KBM-7 (cell line): ENCODE data around the gene TMEM209.
A peak's percentile ranks its signal among the peaks of the same experiment; 100 is the strongest.
"Not testable (repeated sequence)": the region's sequence is repeated elsewhere in the genome, so short reads cannot be mapped to it uniquely, and the experiment has no call there.

Experiments
- DNase-seq: peaks from one replicate; pipeline ENCODE4 v3.0.0-alpha.2; 2015
- in situ Hi-C: fragments of 300-500 bp; cut with MboI; formaldehyde crosslinking; loops from 2 replicates; pipeline ENCODE4 v1.14.3; 2020; ENCODE audit warnings: low sequenced_read_pairs, low pct_unique_long_range_greater_than_20kb, mixed read lengths

TMEM209 gene

DNA sequence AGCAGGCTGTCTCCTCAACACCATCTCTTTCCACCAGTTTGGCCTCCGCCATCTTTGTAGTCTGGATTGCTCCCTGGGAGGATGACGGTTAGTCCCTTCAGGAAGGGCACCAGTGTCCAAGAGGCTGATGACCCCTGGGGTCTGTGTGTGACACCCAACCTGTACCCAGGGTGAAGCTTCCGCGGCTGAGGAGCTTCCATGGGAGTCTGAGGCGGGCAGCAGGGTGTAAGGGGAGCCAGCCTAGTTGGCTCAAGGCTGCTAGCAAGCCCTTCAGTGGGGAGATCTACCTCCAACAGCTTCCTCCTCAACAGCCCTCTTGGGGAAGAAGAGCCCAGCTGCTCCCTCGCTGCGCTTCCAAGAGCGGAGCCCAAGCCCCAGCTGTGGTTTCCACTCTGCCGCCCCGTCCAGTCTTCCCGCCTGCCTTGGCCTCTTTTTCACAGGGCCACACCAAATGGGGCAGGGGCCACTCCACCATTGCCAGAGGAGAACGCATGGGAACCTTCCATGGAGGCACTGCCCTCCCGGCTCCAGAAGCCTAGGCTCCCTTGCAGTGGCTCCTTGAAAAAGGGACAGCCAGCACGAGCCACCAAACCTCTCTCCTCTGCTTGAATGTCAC, 57.4 kb downstream of the TMEM209 start:
- in situ Hi-C loops = no loop called here
- DNase-seq = no peak

DNA sequence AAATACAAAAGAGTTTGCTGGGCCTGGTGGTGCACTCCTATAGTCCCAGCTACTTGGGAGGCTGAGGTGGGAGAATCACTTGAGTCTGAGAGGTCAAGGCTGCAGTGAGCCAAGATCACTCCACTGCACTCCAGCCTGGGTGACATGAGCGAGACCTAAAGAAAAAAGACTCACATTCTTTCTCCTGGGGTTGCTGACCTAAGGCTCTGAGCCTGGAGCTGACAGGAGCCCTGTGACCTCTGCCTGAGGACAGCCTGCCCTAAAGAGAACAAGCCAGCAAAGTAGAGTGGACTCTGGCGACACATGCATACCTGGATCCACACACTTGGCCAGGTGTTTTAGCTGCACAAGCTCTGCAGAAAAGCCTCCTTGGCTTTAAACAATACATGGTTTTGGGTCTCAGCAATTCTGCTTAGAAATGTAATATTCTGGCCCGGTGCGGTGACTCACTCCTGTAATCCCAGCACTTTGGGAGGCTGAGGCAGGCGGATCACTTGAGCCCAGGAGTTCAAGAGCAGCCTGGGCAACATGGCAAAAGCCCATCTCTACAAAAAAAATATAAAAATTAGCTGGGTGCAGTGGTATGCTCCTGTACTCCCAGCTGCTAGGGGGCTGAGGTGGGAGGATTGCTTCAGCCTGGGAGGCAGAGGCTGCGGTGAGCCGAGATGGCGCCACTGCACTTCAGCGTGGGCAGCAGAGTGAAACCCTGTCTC, 58.4 kb downstream of the TMEM209 start:
- in situ Hi-C loops = no loop called here
- DNase-seq = no peak

DNA sequence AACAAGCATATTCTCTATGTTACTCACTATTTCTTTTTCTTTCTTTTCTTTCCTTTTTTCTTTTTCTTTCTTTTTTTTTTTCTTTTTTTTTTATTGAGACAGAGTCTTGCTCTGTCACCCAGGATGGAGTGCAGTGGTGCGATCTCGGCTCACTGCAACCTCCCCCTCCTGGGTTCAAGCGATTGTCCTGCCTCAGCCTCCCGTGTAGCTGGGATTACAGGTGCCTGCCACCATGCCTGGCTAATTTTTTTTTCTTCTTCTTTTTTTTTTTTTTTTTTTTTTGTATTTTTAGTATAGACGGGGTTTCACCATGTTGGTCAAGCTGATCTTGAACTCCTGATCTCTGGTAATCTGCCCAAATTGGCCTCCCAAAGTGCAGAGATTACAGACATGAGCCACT, 59.1 kb downstream of the TMEM209 start:
- DNase-seq, in situ Hi-C loops: not testable (repeated sequence)

DNA sequence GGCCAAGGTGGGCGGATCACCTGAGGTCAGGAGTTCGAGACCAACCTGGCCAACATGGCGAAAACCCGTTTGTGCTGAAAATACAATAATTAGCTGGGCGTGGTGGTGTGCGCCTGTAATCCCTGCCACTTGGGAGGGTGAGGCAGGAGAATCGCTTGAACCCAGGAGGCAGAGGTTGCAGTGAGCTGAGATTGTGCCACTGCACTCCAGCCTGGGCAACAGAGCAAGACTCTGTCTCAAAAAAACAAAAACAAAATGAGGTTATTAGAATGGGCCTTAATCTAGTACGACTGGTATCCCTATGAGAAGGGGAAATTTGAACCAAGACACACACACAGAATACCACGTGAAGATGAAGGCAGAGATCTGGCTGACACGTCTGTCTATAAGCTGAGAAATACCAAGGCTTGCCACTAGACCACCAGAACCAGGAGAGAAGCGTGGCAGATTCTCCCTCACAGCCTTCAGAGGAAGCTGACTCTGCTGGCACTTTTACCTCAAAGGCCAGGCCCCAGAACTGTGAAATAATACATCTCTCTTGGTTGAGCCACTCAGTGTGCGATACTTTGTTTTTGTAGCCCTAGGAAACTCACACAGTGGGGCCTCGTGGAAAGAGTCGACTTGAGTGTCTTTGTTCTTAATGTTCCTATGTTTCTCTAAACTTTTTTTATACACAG, 59.6 kb downstream of the TMEM209 start:
- DNase-seq = no peak
- in situ Hi-C loops = no loop called here

DNA sequence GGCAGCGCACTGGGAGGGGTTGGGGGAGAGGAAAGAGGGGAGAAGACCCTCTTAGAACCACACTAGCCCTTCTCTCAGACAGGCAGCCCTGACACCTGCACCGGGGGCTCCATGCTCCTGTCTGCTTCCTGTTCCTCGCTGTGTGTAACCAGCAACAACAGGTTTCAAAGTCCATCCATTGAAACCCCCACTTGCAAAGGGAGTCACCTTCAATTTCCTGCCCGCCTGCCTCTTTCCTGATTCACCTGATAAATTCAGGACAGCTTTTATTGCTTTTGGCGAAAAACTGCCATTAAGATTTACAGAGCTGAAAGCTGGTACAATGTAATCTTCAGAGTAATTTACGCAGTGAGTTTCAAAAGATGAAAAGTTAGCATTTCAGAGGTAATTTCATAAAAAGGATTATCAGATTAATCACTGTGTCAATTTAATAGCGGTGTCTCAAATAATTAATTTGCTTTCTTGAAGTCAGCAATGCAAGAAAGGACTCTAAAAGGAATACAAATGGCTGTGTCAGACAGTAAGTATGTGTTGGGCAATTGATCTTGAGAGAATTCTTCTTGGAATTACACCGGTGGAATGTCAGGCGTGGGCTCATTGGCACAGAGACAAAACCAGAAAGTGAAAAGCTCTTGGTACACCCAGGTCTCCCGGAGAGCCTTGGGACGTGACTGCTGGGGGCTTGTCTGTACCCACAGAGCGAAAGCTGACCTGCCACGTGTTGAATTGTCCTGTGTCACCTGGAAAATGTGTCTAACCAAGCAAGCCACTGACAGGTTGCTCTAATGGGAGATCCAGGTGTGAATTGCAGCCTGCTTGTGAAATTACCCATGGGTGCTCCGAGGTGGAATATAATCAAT, 60.7 kb downstream of the TMEM209 start:
- in situ Hi-C loops = no loop called here
- DNase-seq = no peak

DNA sequence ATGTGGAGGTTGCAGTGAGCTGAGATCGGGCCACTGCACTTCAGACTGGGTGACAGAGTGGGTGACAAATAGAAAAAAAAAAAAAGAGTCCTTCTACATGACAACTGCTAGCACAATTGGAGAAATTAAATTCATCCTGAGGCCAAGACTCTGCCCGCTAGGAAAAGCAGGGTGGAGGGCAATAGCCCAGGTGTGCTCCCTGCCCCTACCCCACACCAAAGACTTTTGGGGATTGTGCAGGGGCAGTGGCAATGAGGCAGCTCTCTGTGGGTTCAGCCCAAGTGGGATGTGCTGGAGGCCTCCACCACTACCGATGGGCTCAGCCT, 61.3 kb downstream of the TMEM209 start:
- in situ Hi-C loops = no loop called here

DNA sequence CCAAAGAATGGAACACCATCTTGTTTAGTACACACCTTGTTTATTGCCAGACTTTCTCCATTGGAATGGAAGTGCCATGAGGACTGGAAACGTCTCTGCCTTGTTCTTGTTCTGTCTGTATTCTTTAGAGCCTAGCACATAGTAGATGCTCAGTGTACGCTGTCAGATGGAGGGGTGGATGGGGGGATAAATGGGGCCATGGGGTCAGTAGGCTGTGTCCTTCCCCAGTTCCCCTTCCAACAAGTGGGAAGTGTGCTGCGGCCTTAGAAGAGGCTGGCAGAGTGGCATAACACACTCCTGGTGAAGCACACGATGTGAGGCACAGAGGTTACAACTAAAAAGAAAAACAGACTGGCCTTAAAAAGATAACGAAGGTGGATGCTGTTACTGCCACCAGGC, 61.9 kb downstream of the TMEM209 start:
- in situ Hi-C loops = no loop called here
- no peak for DNase-seq

More for the DNA sequence above, 61.3 kb downstream of the TMEM209 start:
- DNase-seq = no peak

DNA sequence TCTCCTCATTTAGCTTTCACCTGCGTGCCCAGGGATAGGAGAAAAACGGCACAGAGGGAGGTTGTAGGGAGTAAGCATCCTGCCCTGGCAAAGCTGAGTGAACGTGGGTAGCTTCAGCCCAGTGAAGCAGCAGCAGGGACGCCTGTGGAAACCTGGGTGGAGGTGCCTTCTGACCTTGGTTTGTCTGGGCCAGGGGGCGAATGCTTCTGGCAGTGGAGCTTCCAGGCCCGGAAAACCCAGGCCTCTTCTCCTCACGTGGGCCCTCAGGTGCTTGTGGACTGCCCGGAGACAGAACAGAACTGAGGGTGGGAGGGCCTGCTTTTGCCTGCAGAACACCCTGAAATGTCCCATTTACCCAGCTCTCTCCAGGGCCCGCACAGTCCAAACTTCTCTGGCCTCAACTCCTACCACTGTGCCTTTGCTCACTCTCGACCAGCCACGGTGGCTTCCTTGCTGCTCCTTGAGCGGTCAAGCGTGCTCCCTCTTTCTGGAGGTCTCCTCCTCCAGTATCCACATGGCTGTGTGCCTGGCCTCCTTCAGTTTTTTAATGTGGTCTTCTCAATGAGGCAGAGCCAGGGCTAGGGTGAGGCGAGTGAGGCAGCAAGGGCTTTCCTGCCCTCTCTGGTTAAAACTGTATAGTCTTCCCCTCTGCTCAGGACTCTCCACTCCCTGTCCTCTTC, 62.4 kb downstream of the TMEM209 start:
- in situ Hi-C loops = no loop called here
- no peak for DNase-seq

DNA sequence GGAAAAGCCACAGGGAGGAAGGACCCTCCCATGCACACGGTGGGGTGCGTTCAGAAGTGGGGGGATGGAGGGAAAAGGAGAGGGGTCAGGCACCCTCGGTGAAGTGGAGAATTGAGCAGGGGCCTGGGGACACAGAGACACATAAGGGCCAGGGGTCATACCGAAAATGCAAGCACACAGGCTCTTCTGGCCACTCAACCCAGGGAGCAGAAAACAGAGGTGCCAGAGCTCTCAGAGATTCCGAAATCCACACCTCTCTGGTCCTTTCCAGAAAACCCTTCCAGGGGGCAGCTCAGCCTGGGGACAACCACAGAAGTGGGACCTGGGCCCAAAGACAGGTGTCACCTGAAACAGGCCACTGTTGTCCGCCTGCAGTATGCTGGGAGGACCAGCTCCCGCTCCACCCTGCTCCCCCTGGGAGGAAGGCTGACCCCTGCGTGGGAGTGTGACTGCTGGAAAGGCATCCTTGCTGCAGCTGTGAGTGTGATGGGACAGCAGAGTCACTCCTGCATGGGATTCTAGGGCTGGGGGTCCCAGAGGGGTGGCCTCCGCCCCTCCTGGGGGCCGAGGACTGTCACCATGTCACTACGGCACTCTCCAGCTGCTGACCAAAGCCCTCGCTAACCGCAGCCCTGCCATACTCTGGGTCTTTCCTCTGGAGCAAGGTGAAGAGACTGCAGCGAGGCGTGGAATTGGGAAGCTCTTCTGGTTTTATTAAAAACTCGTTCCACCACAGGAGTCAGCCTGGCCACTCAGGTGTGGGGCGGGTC, 63.1 kb downstream of the TMEM209 start:
- in situ Hi-C loops = no loop called here

DNA sequence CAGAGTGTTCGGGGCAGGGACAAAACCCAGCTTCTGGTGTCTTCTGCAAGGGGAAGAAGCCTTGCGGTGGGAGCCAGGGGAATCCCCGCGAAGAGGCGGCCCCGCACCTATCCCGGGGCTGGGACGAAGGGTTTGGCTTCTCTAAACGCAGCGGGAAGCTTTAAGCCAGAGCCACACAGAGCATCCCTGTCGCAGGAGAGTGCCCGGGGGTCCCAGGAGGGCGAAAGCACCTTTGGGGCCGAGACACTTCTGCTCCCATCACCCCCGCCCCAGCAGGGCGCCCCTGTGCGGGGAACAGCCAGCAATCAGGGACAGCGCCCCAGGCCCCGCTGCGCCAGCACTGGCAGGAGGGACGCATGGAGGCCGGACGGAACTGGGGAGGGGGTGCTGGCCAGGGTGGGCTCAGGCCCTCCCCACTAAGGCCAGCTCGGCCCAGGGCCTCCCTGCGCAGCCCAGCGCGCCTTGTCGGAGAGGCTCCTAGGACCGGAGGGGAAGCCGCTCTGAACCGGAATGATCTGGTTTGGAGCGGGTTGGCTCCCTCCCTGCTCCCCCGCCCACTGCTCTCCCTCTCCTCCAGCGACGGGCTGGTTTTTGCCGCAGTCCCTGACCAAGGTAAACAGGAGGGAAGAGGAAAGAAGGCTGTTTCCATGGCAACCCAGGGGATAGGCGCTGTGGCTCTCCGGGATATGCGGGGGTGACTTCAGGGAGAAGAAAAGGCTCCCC, 63.9 kb downstream of the TMEM209 start:
- no peak for DNase-seq
- in situ Hi-C loops = no loop called here

More for the DNA sequence above, 63.1 kb downstream of the TMEM209 start:
- DNase-seq = no peak

DNA sequence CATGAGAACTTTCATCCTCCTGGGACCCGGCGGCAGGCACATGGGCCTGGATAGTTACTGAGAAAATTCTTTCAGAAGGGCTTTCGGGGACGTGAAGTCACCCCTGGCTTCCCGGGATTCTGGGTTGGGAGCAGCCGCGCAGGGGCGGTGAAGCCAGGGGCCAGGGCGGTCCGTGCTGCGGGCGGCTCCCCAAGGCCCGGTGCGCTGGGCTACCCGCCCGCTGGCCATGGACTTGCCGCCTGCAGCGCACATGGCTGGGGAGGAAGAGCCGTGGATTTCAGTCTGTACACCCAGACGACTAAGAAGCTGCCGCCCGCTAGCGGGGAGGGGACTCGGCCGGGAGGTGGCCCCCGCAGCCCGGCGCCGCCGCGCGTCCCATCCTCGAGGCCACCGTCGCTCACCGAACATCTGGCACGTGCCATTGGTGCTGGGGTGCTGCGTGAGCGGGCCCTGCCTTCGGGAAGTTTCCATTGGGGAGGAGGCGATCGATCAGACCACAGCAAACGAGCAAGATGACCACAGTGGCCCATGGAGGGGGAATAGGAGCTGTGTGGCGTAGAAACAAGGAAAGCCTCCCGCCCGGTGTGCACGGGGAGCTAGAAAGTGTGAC, 64.5 kb downstream of the TMEM209 start:
- DNase-seq = no peak
- in situ Hi-C loops = no loop called here

DNA sequence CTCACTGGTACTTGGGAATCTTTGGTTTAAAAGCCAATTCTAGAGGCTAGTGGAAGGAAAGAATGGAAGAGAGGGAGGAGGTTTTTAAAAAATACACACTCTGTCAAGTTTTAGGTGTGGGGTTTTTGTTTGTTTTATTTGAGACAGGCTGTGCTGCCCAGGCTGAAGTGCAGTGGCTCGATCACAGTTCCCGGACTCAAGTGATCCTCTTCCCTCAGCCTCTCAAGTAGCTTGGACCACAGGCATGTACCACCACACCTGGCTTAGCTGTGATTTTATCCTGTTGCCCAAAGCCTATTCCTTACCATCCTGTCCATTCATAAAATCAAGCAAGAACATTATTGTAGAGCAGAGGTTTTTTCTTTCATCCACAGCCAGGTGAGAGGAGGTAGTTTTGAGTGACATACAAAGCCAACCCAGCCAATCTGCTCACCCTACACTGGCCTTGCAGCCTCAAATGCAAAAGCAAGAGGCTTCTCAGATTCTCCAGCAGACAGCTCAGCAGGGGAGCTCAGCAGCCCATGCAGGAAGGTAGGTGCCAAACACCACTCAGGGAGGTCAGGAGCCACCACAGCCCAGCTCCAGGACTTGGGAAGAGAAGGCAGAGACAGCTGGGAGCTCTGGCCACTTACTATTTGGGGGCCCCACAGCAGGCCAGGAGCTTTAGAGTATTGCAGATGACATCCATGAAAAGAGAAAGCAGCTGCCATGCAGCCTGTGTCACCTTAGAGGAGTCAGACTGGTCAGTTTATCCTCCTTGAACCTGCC, 65.8 kb downstream of the TMEM209 start:
- in situ Hi-C loops = no loop called here
- DNase-seq = no peak

DNA sequence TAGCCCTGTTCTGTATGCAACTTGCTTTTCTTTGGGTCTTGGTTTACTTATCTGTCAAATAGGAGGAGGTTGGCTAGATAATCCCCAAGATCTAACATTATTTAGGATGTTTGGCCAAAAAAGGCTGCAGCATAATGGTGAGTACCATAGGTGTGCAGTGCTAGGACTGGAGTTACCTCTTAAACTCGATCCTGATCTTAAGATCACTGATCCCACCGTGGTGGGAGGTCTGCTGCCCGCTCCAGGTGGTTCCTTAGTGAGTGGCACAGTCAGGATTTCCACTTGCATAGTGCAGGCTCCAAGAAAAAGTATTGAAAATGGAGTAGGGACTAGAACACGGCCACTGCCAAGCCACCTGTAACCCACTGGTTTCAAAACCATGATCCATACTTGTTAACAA, 68.0 kb downstream of the TMEM209 start:
- in situ Hi-C loops = no loop called here
- no peak for DNase-seq

DNA sequence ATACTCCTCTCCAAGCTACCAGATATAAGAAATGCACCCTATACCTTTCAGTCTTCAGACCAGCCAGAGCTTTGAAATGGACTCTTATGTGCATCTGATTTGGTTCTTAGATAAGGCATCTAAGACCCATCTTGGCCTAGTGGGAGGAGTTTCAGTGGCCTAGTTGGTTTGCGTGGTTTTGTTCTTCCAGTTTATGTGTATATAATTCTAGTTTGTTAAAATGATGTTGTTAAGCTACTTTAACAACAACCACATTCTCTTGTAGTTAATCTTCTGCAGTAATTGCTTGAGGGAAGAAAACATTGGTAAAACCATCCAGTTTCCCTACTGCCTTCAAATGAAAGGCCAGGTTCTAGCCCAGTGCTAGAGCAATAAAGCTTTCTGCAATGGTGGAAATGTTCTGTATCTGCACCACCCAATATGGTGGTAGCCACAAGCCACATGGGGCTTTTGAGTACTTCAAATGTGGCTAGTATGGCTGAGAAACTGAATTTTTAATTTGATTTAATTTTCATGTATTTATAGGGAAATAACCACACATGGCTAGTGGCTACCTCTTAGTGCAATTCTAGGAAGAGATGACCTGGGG, 68.5 kb downstream of the TMEM209 start:
- in situ Hi-C loops = no loop called here
- DNase-seq = no peak

DNA sequence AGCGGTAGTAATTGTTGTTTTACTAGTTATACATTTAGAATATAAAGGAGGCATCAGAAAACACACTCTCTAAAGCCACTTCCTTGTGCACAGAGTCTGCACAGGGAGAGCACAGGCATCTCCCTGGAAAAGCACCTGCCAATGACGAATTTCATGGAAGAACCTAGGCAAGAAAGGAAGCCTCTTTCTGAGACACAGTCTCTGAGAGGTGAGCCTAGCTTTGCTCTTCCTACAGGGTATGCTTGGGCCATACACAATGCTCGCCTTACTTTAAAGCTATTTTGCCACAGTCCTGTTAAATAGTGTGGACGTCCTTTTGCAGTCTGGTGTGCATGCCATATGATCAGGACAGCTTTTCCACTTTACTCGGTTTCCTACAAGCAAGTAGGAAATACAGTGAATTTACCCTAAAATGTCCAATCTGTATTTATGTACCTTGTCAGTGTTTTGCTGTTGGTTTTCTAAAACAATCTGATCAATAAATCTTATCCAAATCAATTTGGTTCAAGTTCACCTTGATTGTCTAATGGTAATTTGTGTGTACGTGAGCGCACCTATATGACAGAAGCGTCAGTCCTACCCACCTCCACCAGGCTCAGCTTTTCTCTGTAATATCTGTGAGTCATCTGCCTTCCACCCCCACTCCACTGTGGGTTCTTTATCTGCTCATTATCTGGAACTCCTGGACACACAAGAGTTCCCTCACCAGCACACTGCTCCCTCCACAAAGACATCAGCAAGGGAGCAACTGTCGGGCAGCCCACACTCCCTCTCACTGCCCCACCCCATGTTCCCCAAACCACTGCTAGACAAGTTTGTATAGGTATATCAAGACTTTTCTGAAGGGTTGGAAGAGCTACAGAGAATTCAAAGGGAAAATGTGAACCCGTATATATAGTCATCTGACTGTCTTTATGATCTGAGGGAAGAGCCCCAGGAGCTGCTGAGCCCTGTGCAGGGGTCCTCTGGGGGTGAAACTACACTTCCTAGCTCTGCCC, 69.7 kb downstream of the TMEM209 start:
- DNase-seq = peak; percentile 39
- in situ Hi-C loops = no loop called here
